Measurements from ENCODE around the gene UBA7. TPM values are rescaled to one million over a fixed set of nuclear protein-coding genes. Genes with fewer than 3 reads are reported as not detected.

The UBA7 gene
- total RNA-seq, 4 donors from 2014 or later: 16.2 to 62.7 (median 31.1) TPM

DNA sequence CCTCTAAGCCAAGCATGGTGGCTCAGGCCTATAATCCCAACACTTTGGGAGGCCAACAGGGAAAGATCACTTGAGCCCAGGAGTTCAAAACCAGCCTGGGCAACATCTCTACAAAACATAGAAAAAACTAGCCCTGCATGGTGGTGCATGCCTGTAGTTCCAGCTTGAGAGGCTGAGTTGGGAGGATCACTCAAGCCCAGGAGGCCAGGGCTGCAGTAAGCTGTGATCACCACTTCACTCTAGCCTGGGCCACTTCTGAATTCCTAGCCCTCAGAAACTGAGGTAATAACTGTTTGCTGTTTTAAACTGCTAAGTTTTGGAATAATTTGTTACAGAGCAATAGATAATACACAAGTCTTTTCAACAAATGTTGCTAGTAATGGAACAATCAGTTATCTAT lies 43.8 kb downstream of the UBA7 start:
- Histone ChIP-seq H3K4me1 (peaks cover 0 to 35% (median 5%) of the 10 kb centered on the region in 3 donors), H3K27me3 (no peaks in the 10 kb centered on the region), H3K9me3 (no peaks in the 10 kb centered on the region), H3K27ac (no peak overlapping the region), H3K36me3 (peaks cover 0 to 18% of the 10 kb centered on the region in 2 donors), H3K4me3 (no peak overlapping the region)
- TF ChIP-seq POLR2AphosphoS5 (IDR thresholded peaks at IDR 0.05) (no peak), POLR2A (IDR thresholded peaks at IDR 0.05) (no peak), CTCF (IDR thresholded peaks at IDR 0.05) (no peak), EP300 (IDR thresholded peaks at IDR 0.05) (no peak)
- no peak for ATAC-seq

- TF ChIP-seq POLR2A (IDR thresholded peaks at IDR 0.05) (no peak), EP300 (IDR thresholded peaks at IDR 0.05) (no peak), POLR2AphosphoS5 (IDR thresholded peaks at IDR 0.05) (no peak), CTCF (IDR thresholded peaks at IDR 0.05) (no peak)
- no peak overlapping the region for H3K4me3 ChIP-seq
- WGBS, 2 donors (ENCODE audit: low coverage in 1 of 2): 75 to 87% methylated on average over 3 of the region's 3 CpGs
- no peak for ATAC-seq
- H3K4me1 ChIP-seq: peaks cover 0 to 30% (median 4%) of the 10 kb centered on the region in 3 donors
- no peaks in the 10 kb centered on the region for H3K9me3 ChIP-seq
- H3K27me3 ChIP-seq: no peaks in the 10 kb centered on the region
- H3K27ac ChIP-seq: no peak overlapping the region
- H3K36me3 ChIP-seq: peaks cover 0 to 18% of the 10 kb centered on the region in 2 donors
Observed at GRCh38 chr3:49769286-49769915, 44.4 kb downstream of the UBA7 start.

DNA sequence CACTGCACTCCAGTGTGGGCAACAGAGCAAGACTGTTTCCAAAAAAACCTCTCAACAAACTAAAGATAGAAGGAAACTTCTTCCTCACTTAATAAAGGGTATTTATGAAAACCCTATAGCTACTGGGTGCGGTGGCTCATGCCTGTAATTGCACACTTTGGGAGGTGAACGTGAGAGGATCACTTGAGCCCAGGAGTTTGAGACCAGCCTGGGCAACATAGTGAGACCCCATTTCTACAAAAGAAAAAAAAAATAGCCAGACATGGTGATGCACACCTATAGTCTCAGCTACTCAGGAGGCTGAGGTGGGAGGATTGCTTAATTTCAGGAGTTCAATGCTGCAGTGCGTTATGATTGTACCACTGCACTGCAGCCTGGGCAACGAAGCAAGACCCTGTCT lies 49.8 kb downstream of the UBA7 start:
- H3K4me3 ChIP-seq: no peak overlapping the region
- no peak for TF ChIP-seq POLR2A (IDR thresholded peaks at IDR 0.05)
- no peak for TF ChIP-seq POLR2AphosphoS5 (IDR thresholded peaks at IDR 0.05)
- TF ChIP-seq CTCF (IDR thresholded peaks at IDR 0.05): no peak
- no peak for TF ChIP-seq EP300 (IDR thresholded peaks at IDR 0.05)
- H3K9me3 ChIP-seq: no peaks in the 10 kb centered on the region
- H3K4me1 ChIP-seq: no peaks in the 10 kb centered on the region
- ATAC-seq: no peak
- H3K27ac ChIP-seq: no peak overlapping the region
- 96% methylated on average over 4 of the region's 4 CpGs for WGBS, 2 donors (ENCODE audit: low coverage in 1 of 2)
- no peaks in the 10 kb centered on the region for H3K27me3 ChIP-seq
- H3K36me3 ChIP-seq: peaks cover 0 to 15% of the 10 kb centered on the region in 2 donors

- H3K4me3 ChIP-seq: no peak overlapping the region
- H3K27me3 ChIP-seq: no peaks in the 10 kb centered on the region
- ATAC-seq: no peak
Observed at GRCh38 chr3:49761661-49762060, 52.1 kb downstream of the UBA7 start.

More at GRCh38 chr3:49761661-49762060, 52.1 kb downstream of the UBA7 start:
- Histone ChIP-seq H3K4me1 (peaks cover 0 to 10% (median 0%) of the 10 kb centered on the region in 3 donors), H3K27ac (no peak overlapping the region), H3K9me3 (no peaks in the 10 kb centered on the region), H3K36me3 (peaks cover 0 to 15% of the 10 kb centered on the region in 2 donors)
- TF ChIP-seq CTCF (IDR thresholded peaks at IDR 0.05) (no peak), POLR2AphosphoS5 (IDR thresholded peaks at IDR 0.05) (no peak)
- WGBS, 2 donors (ENCODE audit: low coverage in 1 of 2): 71% methylated on average over 3 of the region's 3 CpGs; no CpG with 5 or more reads in 1 of the 2 donors
